ENCODE measurements around the gene PRKCB. TPM values are rescaled to one million over a fixed set of nuclear protein-coding genes. Genes with fewer than 3 reads are reported as not detected.

Gene PRKCB
- total RNA-seq, 1 experiment from 2014 or later, result 0.89 TPM

DNA sequence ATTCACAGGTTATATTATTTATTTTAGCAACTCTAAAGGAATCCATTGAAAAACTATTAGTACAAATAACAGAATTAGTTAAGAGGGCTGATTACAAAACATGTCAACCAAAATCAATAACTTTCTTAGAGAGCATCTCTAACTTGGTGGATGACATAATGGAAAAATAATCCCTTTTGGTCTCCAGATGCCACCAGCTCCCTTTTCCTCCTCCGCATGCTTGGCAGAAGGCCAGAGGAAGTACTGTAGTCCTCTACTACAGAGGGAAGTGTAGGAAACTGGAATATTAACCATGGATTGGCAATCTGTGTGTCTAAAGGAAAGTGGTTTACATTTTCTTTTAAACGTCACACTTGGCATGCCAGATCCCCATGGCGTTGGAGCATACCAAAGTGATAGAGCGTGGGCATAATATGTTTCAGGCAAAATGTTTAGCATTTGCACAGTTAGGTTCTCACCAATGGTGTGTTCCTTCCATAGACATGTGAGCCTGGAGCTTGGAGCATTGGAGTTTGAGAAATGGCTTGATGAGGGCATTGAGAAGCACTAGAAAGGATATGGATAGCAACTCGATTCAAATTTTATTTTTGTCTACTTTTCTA, 106.3 kb downstream of the PRKCB start:
- Histone ChIP-seq H3K4me3 (replicated peaks in 1 of 2; ENCODE audit: low read depth in 1 of 2, low read length in 2 of 2) (no peak overlapping the region), H3K9me2 (ENCODE audit: insufficient read depth) (no peaks in the 10 kb centered on the region), H2AFZ (ENCODE audit: low read depth, low read length, poor library complexity, severe bottlenecking) (no peak overlapping the region), H3K9ac (ENCODE audit: low read length) (no peak overlapping the region), H4K20me1 (ENCODE audit: insufficient read depth) (no peaks in the 10 kb centered on the region), H3K79me2 (ENCODE audit: insufficient read depth, low read length) (no peaks in the 10 kb centered on the region), H3K27me3 (ENCODE audit: insufficient read depth, low read length) (peaks cover 56% of the 10 kb centered on the region), H3K4me2 (ENCODE audit: low read length) (no peak overlapping the region), H3K36me3 (ENCODE audit: control insufficient read depth in 1 of 2, insufficient read depth in 2 of 2, low read length in 2 of 2) (no peaks in the 10 kb centered on the region), H3K27ac (ENCODE audit: low read depth, low read length) (no peak overlapping the region), H3K4me1 (ENCODE audit: control insufficient read depth in 1 of 2, insufficient read depth in 2 of 2, low read length in 2 of 2) (no peaks in the 10 kb centered on the region), H3K9me3 (ENCODE audit: control insufficient read depth in 1 of 2, insufficient read depth in 1 of 2, low read depth in 1 of 2, low read length in 2 of 2) (no peaks in the 10 kb centered on the region)
- TF ChIP-seq REST (IDR thresholded peaks at IDR 0.05; ENCODE audit: low read depth) (no peak), POLR2A (IDR thresholded peaks at IDR 0.05; ENCODE audit: borderline replicate concordance, extremely low read depth, insufficient read depth, insufficient read length) (no peak), EZH2 (IDR thresholded peaks at IDR 0.05) (no peak), TCF7L2 (IDR thresholded peaks at IDR 0.05; ENCODE audit: borderline replicate concordance, extremely low read depth, insufficient read depth, insufficient read length) (no peak), SP1 (IDR thresholded peaks at IDR 0.05; ENCODE audit: low read depth) (no peak), CEBPB (IDR thresholded peaks at IDR 0.05; ENCODE audit: low read depth) (no peak), YY1 (IDR thresholded peaks at IDR 0.05; ENCODE audit: extremely low read depth, insufficient replicate concordance, low read depth, low read length) (no peak), ZNF274 (IDR thresholded peaks at IDR 0.05; ENCODE audit: low read depth, low read length) (no peak), ATF3 (IDR thresholded peaks at IDR 0.05) (no peak), POLR2AphosphoS5 (IDR thresholded peaks at IDR 0.05; ENCODE audit: low read depth, low read length) (no peak), CBX3 (IDR thresholded peaks at IDR 0.05; ENCODE audit: low read depth) (no peak), JUND (IDR thresholded peaks at IDR 0.05) (no peak), MAX (IDR thresholded peaks at IDR 0.05) (no peak), SRF (IDR thresholded peaks at IDR 0.05; ENCODE audit: low read depth) (no peak), RAD21 (IDR thresholded peaks at IDR 0.05; ENCODE audit: low read depth) (no peak)
- TF ChIP-seq, protein P1, sequence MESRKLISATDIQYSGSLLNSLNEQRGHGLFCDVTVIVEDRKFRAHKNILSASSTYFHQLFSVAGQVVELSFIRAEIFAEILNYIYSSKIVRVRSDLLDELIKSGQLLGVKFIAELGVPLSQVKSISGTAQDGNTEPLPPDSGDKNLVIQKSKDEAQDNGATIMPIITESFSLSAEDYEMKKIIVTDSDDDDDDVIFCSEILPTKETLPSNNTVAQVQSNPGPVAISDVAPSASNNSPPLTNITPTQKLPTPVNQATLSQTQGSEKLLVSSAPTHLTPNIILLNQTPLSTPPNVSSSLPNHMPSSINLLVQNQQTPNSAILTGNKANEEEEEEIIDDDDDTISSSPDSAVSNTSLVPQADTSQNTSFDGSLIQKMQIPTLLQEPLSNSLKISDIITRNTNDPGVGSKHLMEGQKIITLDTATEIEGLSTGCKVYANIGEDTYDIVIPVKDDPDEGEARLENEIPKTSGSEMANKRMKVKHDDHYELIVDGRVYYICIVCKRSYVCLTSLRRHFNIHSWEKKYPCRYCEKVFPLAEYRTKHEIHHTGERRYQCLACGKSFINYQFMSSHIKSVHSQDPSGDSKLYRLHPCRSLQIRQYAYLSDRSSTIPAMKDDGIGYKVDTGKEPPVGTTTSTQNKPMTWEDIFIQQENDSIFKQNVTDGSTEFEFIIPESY (IDR thresholded peaks at IDR 0.05; ENCODE audit: extremely low read depth, insufficient replicate concordance, low read length), result no peak
- ChIA-PET CTCF (no interaction called here), POLR2A (no interaction called here), RAD21 (ENCODE audit: low non-redundant PET in 1 of 2, low total read pairs in 2 of 2, uncharacterized antibody in 2 of 2, unreplicated experiment in 2 of 2) (no interaction called here)
- ATAC-seq (no peak), DNase-seq (ENCODE audit: low read depth, low spot score) (no peak)
- intact Hi-C loops (cut with micrococcal nuclease), result no loop called here
- no TSS peak for BruUV-seq (replicated peaks)

All from HCT116 (cell line).